ENCODE results near the gene BROX.
"Not testable (repeated sequence)": the region's sequence is repeated elsewhere in the genome, so short reads cannot be mapped to it uniquely, and the experiment has no call there.

The BROX gene

GRCh38 chr1:222712253-222713090, at the start of gene BROX, which contains the start of gene AIDA:
BROX (plus strand) TSS chr1:222712564; CDS start chr1:222715700, 3,136 bp downstream.
AIDA (minus strand) TSS chr1:222712491; CDS start chr1:222712317, 174 bp downstream.
- TF ChIP-seq Cebpa-rat (IDR thresholded peaks at IDR 0.05), result no peak
- Histone ChIP-seq H3K4me1 (peaks cover 15 to 33% (median 26%) of the 10 kb centered on the region in 10 experiments), H3K9ac (peak within 1 kb of the TSS; percentile 92 to 99 (median 99)), H3K4me3 (peak within 1 kb of the TSS; percentile 80 to 98 (median 89)), H3K36me3 (peaks cover 20 to 41% (median 34%) of the 10 kb centered on the region in 11 experiments), H3K27ac (peak within 1 kb of the TSS; percentile 96 to 100 (median 99)), H3K4me2 (peak within 1 kb of the TSS; percentile 79 to 90 (median 87)), H3K27me3 (no peaks in the 10 kb centered on the region), H3K9me3 (replicated peaks in 1 of 11) (no peaks in the 10 kb centered on the region), H4K20me1 (peaks cover 0 to 39% (median 3%) of the 10 kb centered on the region in 11 experiments; a peak in 8 of 22 replicates)

- Histone ChIP-seq H3K27me3 (no peaks in the 10 kb centered on the region), H3K4me3 (no peak overlapping the region), H3K27ac (no peak overlapping the region), H3K9ac (no peak overlapping the region), H3K36me3 (peaks cover 87 to 96% (median 93%) of the 10 kb centered on the region in 11 experiments), H3K4me2 (no peak overlapping the region), H4K20me1 (peaks cover 0 to 2% (median 0%) of the 10 kb centered on the region in 11 experiments; a peak in 2 of 22 replicates), H3K4me1 (no peaks in the 10 kb centered on the region), H3K9me3 (replicated peaks in 1 of 11) (no peaks in the 10 kb centered on the region)
- TF ChIP-seq Cebpa-rat (IDR thresholded peaks at IDR 0.05), result no peak
These were observed 48.9 kb upstream of the BROX start for GRCh38 chr1:222663431-222663934.

- Histone ChIP-seq H3K4me2 (no peak overlapping the region), H3K9me3 (replicated peaks in 1 of 11) (no peaks in the 10 kb centered on the region), H3K36me3 (peaks cover 71 to 85% (median 81%) of the 10 kb centered on the region in 11 experiments), H3K9ac (no peak overlapping the region), H3K4me1 (no peaks in the 10 kb centered on the region), H3K27ac (no peak overlapping the region), H4K20me1 (peaks cover 0 to 2% (median 0%) of the 10 kb centered on the region in 11 experiments; a peak in 2 of 22 replicates), H3K27me3 (no peaks in the 10 kb centered on the region), H3K4me3 (no peak overlapping the region)
- TF ChIP-seq Cebpa-rat (IDR thresholded peaks at IDR 0.05), result no peak
These were observed 46.4 kb upstream of the BROX start for GRCh38 chr1:222665964-222666363.

DNA sequence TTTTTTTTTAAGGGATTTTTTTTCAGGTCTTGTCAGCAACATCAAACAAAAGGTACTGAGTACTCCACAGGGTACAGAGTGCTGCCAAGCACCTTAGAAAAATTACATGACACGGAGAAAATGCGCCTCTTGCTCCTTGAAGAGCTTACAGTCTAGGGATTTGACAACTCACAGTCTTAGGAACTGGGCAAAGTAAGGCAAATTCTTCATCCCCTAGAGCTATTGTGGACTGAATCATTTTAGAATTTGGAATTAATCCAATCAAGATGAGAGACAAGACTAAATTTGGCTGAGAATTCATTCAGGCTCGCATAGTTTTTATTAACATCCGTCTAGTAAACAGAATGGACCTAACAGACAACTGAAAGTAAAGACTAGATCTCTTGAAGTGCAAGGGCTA, 44.2 kb upstream of the BROX start:
- H3K9ac ChIP-seq; H3K27me3 ChIP-seq; H3K4me2 ChIP-seq; H3K4me1 ChIP-seq; H3K4me3 ChIP-seq; H3K27ac ChIP-seq; H3K9me3 ChIP-seq (replicated peaks in 1 of 11); H4K20me1 ChIP-seq: not testable (repeated sequence)
- H3K36me3 ChIP-seq, result peaks cover 69 to 85% (median 81%) of the 10 kb centered on the region in 11 experiments

- peaks cover 69 to 85% (median 79%) of the 10 kb centered on the region in 11 experiments for H3K36me3 ChIP-seq
- not testable (repeated sequence) for H3K4me3 ChIP-seq; H3K9ac ChIP-seq; H3K4me1 ChIP-seq; H3K4me2 ChIP-seq; H3K27ac ChIP-seq; H3K27me3 ChIP-seq; H4K20me1 ChIP-seq; H3K9me3 ChIP-seq (replicated peaks in 1 of 11)
These were observed 43.3 kb upstream of the BROX start for GRCh38 chr1:222669107-222669506.

GRCh38 chr1:222670110-222670509, 42.3 kb upstream of the BROX start:
- Histone ChIP-seq H3K9me3 (replicated peaks in 1 of 11) (no peaks in the 10 kb centered on the region), H3K4me3 (no peak overlapping the region), H3K27ac (no peak overlapping the region), H3K36me3 (peaks cover 69 to 85% (median 79%) of the 10 kb centered on the region in 11 experiments), H3K27me3 (no peaks in the 10 kb centered on the region), H3K9ac (no peak overlapping the region), H3K4me1 (no peaks in the 10 kb centered on the region), H4K20me1 (peaks cover 0 to 5% (median 0%) of the 10 kb centered on the region in 11 experiments; a peak in 2 of 22 replicates), H3K4me2 (no peak overlapping the region)
- TF ChIP-seq Cebpa-rat (IDR thresholded peaks at IDR 0.05), result no peak

GRCh38 chr1:222680080-222680479, 32.3 kb upstream of the BROX start:
- Histone ChIP-seq H3K36me3 (peaks cover 23 to 79% (median 46%) of the 10 kb centered on the region in 11 experiments), H3K4me2 (no peak overlapping the region), H4K20me1 (peaks cover 0 to 3% (median 0%) of the 10 kb centered on the region in 11 experiments; a peak in 1 of 22 replicates), H3K4me3 (no peak overlapping the region), H3K4me1 (no peaks in the 10 kb centered on the region), H3K27me3 (no peaks in the 10 kb centered on the region), H3K9ac (no peak overlapping the region), H3K9me3 (replicated peaks in 1 of 11) (no peaks in the 10 kb centered on the region), H3K27ac (no peak overlapping the region)
- no peak for TF ChIP-seq Cebpa-rat (IDR thresholded peaks at IDR 0.05)

GRCh38 chr1:222691016-222691415, 21.3 kb upstream of the BROX start:
- TF ChIP-seq Cebpa-rat (IDR thresholded peaks at IDR 0.05), result no peak
- peaks cover 0 to 23% (median 4%) of the 10 kb centered on the region in 11 experiments; a peak in 7 of 22 replicates for H4K20me1 ChIP-seq
- H3K36me3 ChIP-seq, result peaks cover 24 to 86% (median 48%) of the 10 kb centered on the region in 11 experiments
- H3K4me3 ChIP-seq, result no peak overlapping the region
- H3K27ac ChIP-seq, result no peak overlapping the region
- H3K27me3 ChIP-seq, result no peaks in the 10 kb centered on the region
- H3K9me3 ChIP-seq (replicated peaks in 1 of 11), result no peaks in the 10 kb centered on the region
- no peaks in the 10 kb centered on the region for H3K4me1 ChIP-seq
- H3K9ac ChIP-seq, result no peak overlapping the region
- H3K4me2 ChIP-seq, result no peak overlapping the region

DNA sequence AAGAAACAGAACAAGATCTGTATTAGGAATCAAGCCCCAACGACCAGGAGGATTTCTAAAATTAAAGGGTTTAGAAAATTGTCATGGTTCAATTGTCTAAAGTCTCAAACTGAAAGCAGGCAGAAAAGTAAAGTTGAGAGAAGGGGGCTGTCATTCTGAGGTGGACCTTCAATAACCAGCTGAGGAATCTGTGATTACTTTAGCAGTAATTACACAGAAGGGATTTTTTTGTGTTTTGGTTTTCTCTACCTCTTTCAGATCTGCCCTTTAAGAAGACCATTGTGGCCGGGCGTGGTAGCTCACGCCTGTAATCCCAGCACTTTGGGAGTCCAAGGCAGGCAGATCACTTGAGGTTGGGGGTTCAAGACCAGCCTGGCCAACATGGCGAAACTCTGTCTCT, 17.4 kb upstream of the BROX start:
- Histone ChIP-seq H3K27me3 (no peaks in the 10 kb centered on the region), H3K9me3 (replicated peaks in 1 of 11) (peaks cover 0 to 3% (median 0%) of the 10 kb centered on the region in 11 experiments; a peak in 4 of 22 replicates), H3K4me1 (no peaks in the 10 kb centered on the region), H3K4me3 (no peak overlapping the region), H3K27ac (no peak overlapping the region), H3K9ac (no peak overlapping the region), H4K20me1 (peaks cover 0 to 27% (median 4%) of the 10 kb centered on the region in 11 experiments; a peak in 7 of 22 replicates), H3K4me2 (no peak overlapping the region), H3K36me3 (peaks cover 21 to 81% (median 38%) of the 10 kb centered on the region in 11 experiments)
- no peak for TF ChIP-seq Cebpa-rat (IDR thresholded peaks at IDR 0.05)
